NT2/D1 (cell line): ENCODE data around the gene RNF217.

Experiments used
- DNase-seq: peaks from one replicate; pipeline ENCODE4 v3.0.0-alpha.2; 2011; ENCODE audit warnings: low read depth, low spot score
- H3K27me3 ChIP-seq: 2 replicates; pipeline ENCODE4 v1.6.0; 2011; ENCODE audit warnings: mild to moderate bottlenecking; ENCODE audit not compliant: insufficient read length, insufficient read depth
- H3K36me3 ChIP-seq: 2 replicates; pipeline ENCODE4 v1.6.1; 2011; ENCODE audit warnings: mild to moderate bottlenecking, low read length, mixed read lengths; ENCODE audit not compliant: insufficient read depth, insufficient read length
- H3K4me1 ChIP-seq: 2 replicates; pipeline ENCODE4 v1.5.1; 2011; ENCODE audit not compliant: insufficient read depth, insufficient read length
- H3K4me3 ChIP-seq: 2 replicates; pipeline ENCODE4 v1.5.1; 2011; ENCODE audit warnings: low read depth; ENCODE audit not compliant: insufficient read length
- H3K9ac ChIP-seq: 2 replicates; pipeline ENCODE4 v1.6.0; 2011; ENCODE audit warnings: low read depth; ENCODE audit not compliant: insufficient read length
- H3K9me3 ChIP-seq: 2 replicates; pipeline ENCODE4 v1.5.1; 2011; ENCODE audit warnings: mild to moderate bottlenecking, low read length; ENCODE audit not compliant: insufficient read depth
- SUZ12 ChIP-seq: IDR thresholded peaks from 2 replicates; pipeline ENCODE4 v1.6.1; 2011; ENCODE audit not compliant: insufficient read length, insufficient read depth; ENCODE audit errors: extremely low read depth
- YY1 ChIP-seq: IDR thresholded peaks from 2 replicates; pipeline ENCODE4 v1.6.1; 2011; ENCODE audit not compliant: insufficient read length, insufficient read depth
- ZNF274 ChIP-seq: IDR thresholded peaks from 2 replicates; pipeline ENCODE4 v1.6.1; 2011; ENCODE audit warnings: mild to moderate bottlenecking, low read depth, low read length

Gene RNF217

GRCh38 chr6:125112934-125113333 is 150.7 kb downstream of the RNF217 start:
- H3K9ac ChIP-seq: no peak overlapping the region
- no peak for DNase-seq
- no peaks in the 10 kb centered on the region for H3K27me3 ChIP-seq
- TF ChIP-seq ZNF274 (no peak), YY1 (no peak), SUZ12 (no peak)
- H3K9me3 ChIP-seq: peaks cover 32% of the 10 kb centered on the region
- no peaks in the 10 kb centered on the region for H3K36me3 ChIP-seq
- H3K4me3 ChIP-seq: no peak overlapping the region
- no peaks in the 10 kb centered on the region for H3K4me1 ChIP-seq

DNA sequence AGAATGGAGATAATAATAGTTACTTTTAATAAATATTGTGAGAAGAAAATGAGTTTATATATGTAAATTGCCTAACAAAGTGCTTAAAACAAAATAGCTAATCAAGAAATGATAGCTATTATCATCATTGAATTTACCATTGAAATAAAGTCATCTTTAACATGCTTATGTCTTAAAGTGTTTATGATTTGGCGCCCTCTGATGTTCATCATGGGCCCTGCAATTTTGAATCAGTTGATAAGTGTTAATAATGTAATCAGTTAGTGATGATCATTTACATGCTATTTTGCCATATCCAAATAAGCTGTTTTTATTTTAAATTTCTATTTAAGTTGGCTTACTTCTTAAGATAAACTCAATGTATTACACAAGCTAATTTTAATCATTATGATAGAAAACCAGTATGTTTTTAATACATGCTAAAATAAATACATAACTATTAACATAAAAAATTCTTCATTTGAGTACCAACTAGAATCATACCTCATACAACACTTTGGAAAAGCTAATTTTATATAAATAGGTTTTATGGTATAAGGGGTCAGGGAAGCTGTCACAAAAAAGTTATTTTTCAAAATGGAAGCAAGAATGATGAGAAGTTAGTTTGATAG is 152.1 kb downstream of the RNF217 start:
- Histone ChIP-seq H3K9ac (no peak overlapping the region), H3K27me3 (no peaks in the 10 kb centered on the region), H3K4me3 (no peak overlapping the region), H3K9me3 (peaks cover 30% of the 10 kb centered on the region), H3K36me3 (no peaks in the 10 kb centered on the region), H3K4me1 (no peaks in the 10 kb centered on the region)
- TF ChIP-seq ZNF274 (no peak), YY1 (no peak), SUZ12 (no peak)
- DNase-seq: no peak

DNA sequence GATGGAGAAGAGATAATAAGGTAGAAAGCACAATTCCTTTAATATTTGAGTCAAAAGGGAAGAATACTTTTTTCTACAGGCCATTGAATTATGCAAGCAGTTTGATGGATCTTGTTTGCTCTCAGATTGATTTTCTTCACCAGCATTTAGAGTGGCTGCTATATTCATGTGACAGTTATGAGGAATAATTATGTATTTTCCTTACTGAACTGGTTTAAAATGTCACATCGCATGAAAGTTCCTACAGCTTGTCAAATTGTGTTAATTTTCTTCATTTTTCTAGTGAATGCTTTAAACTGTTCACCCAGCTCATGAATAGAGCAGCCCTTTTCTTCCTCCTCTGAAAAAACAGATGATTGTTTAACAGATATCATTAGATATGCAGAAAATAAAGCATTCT is 153.9 kb downstream of the RNF217 start:
- no peak for DNase-seq
- no peak for TF ChIP-seq ZNF274
- no peak for TF ChIP-seq YY1
- TF ChIP-seq SUZ12: no peak
- Histone ChIP-seq H3K4me3 (no peak overlapping the region), H3K9ac (no peak overlapping the region), H3K9me3 (peaks cover 12% of the 10 kb centered on the region; the same call in 1 of the 2 replicates), H3K4me1 (no peaks in the 10 kb centered on the region), H3K27me3 (no peaks in the 10 kb centered on the region), H3K36me3 (no peaks in the 10 kb centered on the region)

GRCh38 chr6:125116710-125117109 is 154.5 kb downstream of the RNF217 start:
- no peak for DNase-seq
- H3K4me1 ChIP-seq: no peaks in the 10 kb centered on the region
- no peak overlapping the region for H3K4me3 ChIP-seq
- no peak overlapping the region for H3K9ac ChIP-seq
- H3K36me3 ChIP-seq: no peaks in the 10 kb centered on the region
- H3K27me3 ChIP-seq: no peaks in the 10 kb centered on the region
- H3K9me3 ChIP-seq: peaks cover 6% of the 10 kb centered on the region; the same call in 1 of the 2 replicates
- TF ChIP-seq SUZ12: no peak
- TF ChIP-seq ZNF274: no peak
- no peak for TF ChIP-seq YY1

- DNase-seq: no peak
- no peaks in the 10 kb centered on the region for H3K36me3 ChIP-seq
- no peaks in the 10 kb centered on the region for H3K27me3 ChIP-seq
- TF ChIP-seq YY1 (no peak), ZNF274 (no peak), SUZ12 (no peak)
- H3K4me1 ChIP-seq: no peaks in the 10 kb centered on the region
- H3K4me3 ChIP-seq: no peak overlapping the region
- no peak overlapping the region for H3K9ac ChIP-seq
- H3K9me3 ChIP-seq: peaks cover 1% of the 10 kb centered on the region; the same call in 1 of the 2 replicates
Observed at GRCh38 chr6:125117818-125118217, 155.6 kb downstream of the RNF217 start.

GRCh38 chr6:125120054-125120590 is 157.9 kb downstream of the RNF217 start:
- Histone ChIP-seq H3K27me3 (no peaks in the 10 kb centered on the region), H3K36me3 (no peaks in the 10 kb centered on the region), H3K9me3 (peaks cover 7% of the 10 kb centered on the region; the same call in 1 of the 2 replicates), H3K4me3 (no peak overlapping the region), H3K9ac (no peak overlapping the region), H3K4me1 (peaks cover 2% of the 10 kb centered on the region)
- no peak for DNase-seq
- TF ChIP-seq SUZ12 (no peak), ZNF274 (no peak), YY1 (no peak)

DNA sequence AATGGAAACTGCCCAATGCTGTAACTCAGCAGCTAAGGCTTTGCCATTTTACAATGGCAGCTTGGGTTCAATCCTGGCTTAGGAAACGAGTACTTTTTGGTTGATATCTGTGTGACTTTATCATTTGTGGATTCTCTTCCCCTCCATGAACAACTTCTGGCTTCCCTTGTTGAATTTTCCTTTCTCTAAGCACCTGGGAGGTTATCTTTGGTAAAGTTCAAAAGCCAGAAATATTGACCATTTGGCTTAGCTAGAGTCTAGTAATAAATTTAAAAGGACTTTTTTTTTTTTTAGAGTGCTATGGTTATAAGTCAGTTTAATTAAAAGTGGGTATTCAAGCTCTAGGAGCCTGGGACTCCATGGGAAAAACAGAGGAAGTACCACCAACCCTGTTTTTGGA is 159.7 kb downstream of the RNF217 start:
- TF ChIP-seq ZNF274: no peak
- TF ChIP-seq YY1: no peak
- TF ChIP-seq SUZ12: no peak
- DNase-seq: no peak
- Histone ChIP-seq H3K4me1 (peaks cover 2% of the 10 kb centered on the region), H3K9ac (no peak overlapping the region), H3K9me3 (peaks cover 15% of the 10 kb centered on the region; the same call in 1 of the 2 replicates), H3K36me3 (no peaks in the 10 kb centered on the region), H3K4me3 (no peak overlapping the region), H3K27me3 (no peaks in the 10 kb centered on the region)
